ENCODE measurements around the gene TRPM4.
"Not testable (repeated sequence)": the region's sequence is repeated elsewhere in the genome, so short reads cannot be mapped to it uniquely, and the experiment has no call there.

Gene TRPM4

GRCh38 chr19:49125025-49125731 lies 32.4 kb upstream of the TRPM4 start:
- peaks cover 5% of the 10 kb centered on the region for H3K36me3 ChIP-seq (replicated peaks; ENCODE audit: low read depth, low read length)
- H3K4me3 ChIP-seq (ENCODE audit: low read length) = no peak overlapping the region
- no peak overlapping the region for H2AFZ ChIP-seq (ENCODE audit: low read depth, low read length)

GRCh38 chr19:49126575-49126974 lies 31.0 kb upstream of the TRPM4 start:
- Histone ChIP-seq H3K79me2 (ENCODE audit: low read length) (no peaks in the 10 kb centered on the region), H3K9me3 (ENCODE audit: insufficient read depth, low read length) (no peaks in the 10 kb centered on the region), H3K27me3 (ENCODE audit: low read depth, low read length) (no peaks in the 10 kb centered on the region), H3K4me1 (ENCODE audit: low read length) (no peaks in the 10 kb centered on the region), H3K9ac (ENCODE audit: low read length) (no peak overlapping the region), H3K4me3 (ENCODE audit: low read length) (no peak overlapping the region), H3K27ac (ENCODE audit: low read length) (no peak overlapping the region), H4K20me1 (ENCODE audit: insufficient read depth, low read length) (0 out of 2 replicates have a peak, but pooled peaks cover 5% of the 10 kb centered on the region), H3K4me2 (ENCODE audit: low read length) (no peak overlapping the region), H2AFZ (ENCODE audit: low read depth, low read length) (no peak overlapping the region), H3K36me3 (replicated peaks; ENCODE audit: low read depth, low read length) (peaks cover 10% of the 10 kb centered on the region)
- no peak for TF ChIP-seq CTCF (IDR thresholded peaks at IDR 0.05; ENCODE audit: low read depth, low read length)

More at GRCh38 chr19:49125025-49125731, 32.4 kb upstream of the TRPM4 start:
- Histone ChIP-seq H3K4me1 (ENCODE audit: low read length) (peaks cover 8% of the 10 kb centered on the region), H3K9me3 (ENCODE audit: insufficient read depth, low read length) (no peaks in the 10 kb centered on the region), H3K9ac (ENCODE audit: low read length) (no peak overlapping the region), H3K27ac (ENCODE audit: low read length) (no peak overlapping the region), H4K20me1 (ENCODE audit: insufficient read depth, low read length) (0 out of 2 replicates have a peak, but pooled peaks cover 5% of the 10 kb centered on the region), H3K27me3 (ENCODE audit: low read depth, low read length) (no peaks in the 10 kb centered on the region), H3K4me2 (ENCODE audit: low read length) (no peak overlapping the region), H3K79me2 (ENCODE audit: low read length) (no peaks in the 10 kb centered on the region)
- TF ChIP-seq EZH2phosphoT487 (IDR thresholded peaks at IDR 0.05; ENCODE audit: low read depth) (no peak), CTCF (IDR thresholded peaks at IDR 0.05; ENCODE audit: low read depth, low read length) (no peak)

- H2AFZ ChIP-seq (ENCODE audit: low read depth, low read length); H3K27ac ChIP-seq (ENCODE audit: low read length); H3K9ac ChIP-seq (ENCODE audit: low read length): not testable (repeated sequence)
Measured at GRCh38 chr19:49127225-49127624, 30.4 kb upstream of the TRPM4 start.

GRCh38 chr19:49127674-49128544 lies 29.7 kb upstream of the TRPM4 start:
- no peak overlapping the region for H3K9ac ChIP-seq (ENCODE audit: low read length)
- H4K20me1 ChIP-seq (ENCODE audit: insufficient read depth, low read length) = 0 out of 2 replicates have a peak, but pooled peaks cover 5% of the 10 kb centered on the region
- no peaks in the 10 kb centered on the region for H3K4me1 ChIP-seq (ENCODE audit: low read length)
- H3K27me3 ChIP-seq (ENCODE audit: low read depth, low read length) = no peaks in the 10 kb centered on the region
- H3K79me2 ChIP-seq (ENCODE audit: low read length) = no peaks in the 10 kb centered on the region
- H2AFZ ChIP-seq (ENCODE audit: low read depth, low read length) = no peak overlapping the region
- no peak overlapping the region for H3K27ac ChIP-seq (ENCODE audit: low read length)
- peak overlapping the region; percentile 66 for H3K4me3 ChIP-seq (ENCODE audit: low read length)
- H3K4me2 ChIP-seq (ENCODE audit: low read length) = peak overlapping the region; percentile 59
- TF ChIP-seq CTCF (IDR thresholded peaks at IDR 0.05; ENCODE audit: low read depth, low read length) (no peak), EZH2phosphoT487 (IDR thresholded peaks at IDR 0.05; ENCODE audit: low read depth) (no peak)
- H3K9me3 ChIP-seq (ENCODE audit: insufficient read depth, low read length) = no peaks in the 10 kb centered on the region
- H3K36me3 ChIP-seq (replicated peaks; ENCODE audit: low read depth, low read length) = peaks cover 11% of the 10 kb centered on the region

More at GRCh38 chr19:49127225-49127624, 30.4 kb upstream of the TRPM4 start:
- H3K9me3 ChIP-seq (ENCODE audit: insufficient read depth, low read length); H3K36me3 ChIP-seq (replicated peaks; ENCODE audit: low read depth, low read length); H3K4me1 ChIP-seq (ENCODE audit: low read length); H3K4me3 ChIP-seq (ENCODE audit: low read length); H4K20me1 ChIP-seq (ENCODE audit: insufficient read depth, low read length); H3K4me2 ChIP-seq (ENCODE audit: low read length); H3K79me2 ChIP-seq (ENCODE audit: low read length); H3K27me3 ChIP-seq (ENCODE audit: low read depth, low read length): not testable (repeated sequence)

Data from OCI-LY3 (cell line).